Measurements from ENCODE around the gene CABP4.

- no peak for TF ChIP-seq EP300 (IDR thresholded peaks at IDR 0.05)
- no peak for TF ChIP-seq CTCF (IDR thresholded peaks at IDR 0.05)
These were observed 45.9 kb downstream of the CABP4 start for GRCh38 chr11:67500831-67501715.
